Stimulated activated CD8-positive, alpha-beta memory T cell treated with anti-CD3 and anti-CD28 coated beads, Interleukin-12 subunit alpha, Interleukin-12 subunit beta, amount 100 ng/mL, for 24 hours (primary cell): Measurements from ENCODE around the gene DOK3.

Experiments used
- DNase-seq: peaks from one replicate; pipeline ENCODE4 v3.0.0-alpha.2; 2020; ENCODE audit errors: extremely low read depth

The DOK3 gene, protein sequence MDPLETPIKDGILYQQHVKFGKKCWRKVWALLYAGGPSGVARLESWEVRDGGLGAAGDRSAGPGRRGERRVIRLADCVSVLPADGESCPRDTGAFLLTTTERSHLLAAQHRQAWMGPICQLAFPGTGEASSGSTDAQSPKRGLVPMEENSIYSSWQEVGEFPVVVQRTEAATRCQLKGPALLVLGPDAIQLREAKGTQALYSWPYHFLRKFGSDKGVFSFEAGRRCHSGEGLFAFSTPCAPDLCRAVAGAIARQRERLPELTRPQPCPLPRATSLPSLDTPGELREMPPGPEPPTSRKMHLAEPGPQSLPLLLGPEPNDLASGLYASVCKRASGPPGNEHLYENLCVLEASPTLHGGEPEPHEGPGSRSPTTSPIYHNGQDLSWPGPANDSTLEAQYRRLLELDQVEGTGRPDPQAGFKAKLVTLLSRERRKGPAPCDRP

DNA sequence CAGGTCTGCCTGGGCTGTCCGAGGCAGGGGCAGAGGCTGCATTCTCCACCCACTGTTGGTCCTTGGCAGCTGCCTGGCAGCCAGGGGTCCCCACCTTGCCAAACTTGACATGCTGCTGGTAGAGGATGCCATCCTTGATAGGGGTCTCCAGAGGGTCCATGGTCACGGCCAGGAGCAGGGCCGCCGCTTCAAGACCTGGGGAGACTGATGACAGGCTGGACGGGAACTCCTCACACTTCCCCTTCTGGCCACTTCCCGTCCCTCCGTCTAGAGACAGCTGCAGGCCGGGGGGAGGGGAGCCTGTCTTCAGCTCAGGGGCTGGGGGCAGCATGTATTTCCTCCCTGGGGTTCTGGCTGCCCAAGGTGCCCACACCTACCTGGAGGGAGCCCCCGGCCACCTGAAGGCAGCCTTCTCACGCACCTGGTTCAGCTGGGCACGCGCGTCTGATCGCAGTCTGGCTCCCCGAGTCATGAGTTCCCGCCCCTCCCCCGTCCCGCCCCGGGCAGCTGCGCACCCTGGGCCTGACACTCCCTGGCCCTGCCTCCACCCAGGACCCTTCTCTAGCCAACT, at the start of gene DOK3:
Gene DOK3 (minus strand): TSS at position 446 of the 571 bp plus-strand sequence. CDS start 286 bp downstream, at position 160.
- DNase-seq, result no peak

DNA sequence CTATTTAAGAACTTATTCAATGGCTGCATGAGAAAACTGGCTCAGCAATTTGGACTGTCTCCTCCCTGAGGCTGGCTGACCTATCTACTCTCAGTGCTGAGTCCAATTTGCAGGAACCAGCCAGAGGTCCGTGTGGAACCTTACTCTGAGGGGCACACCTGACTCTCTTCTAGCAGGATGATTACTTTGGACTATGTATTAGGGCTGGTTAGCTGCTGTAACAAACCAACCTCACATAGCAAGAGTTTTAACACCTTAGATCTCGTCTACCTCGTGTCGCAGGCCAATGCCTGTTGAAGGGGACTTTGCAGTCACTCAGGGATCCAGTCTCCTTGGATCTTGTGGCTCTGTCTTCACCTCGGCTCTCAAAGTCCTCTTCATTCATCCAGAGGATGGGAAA, 48.2 kb upstream of the DOK3 start:
- DNase-seq, result no peak

DNA sequence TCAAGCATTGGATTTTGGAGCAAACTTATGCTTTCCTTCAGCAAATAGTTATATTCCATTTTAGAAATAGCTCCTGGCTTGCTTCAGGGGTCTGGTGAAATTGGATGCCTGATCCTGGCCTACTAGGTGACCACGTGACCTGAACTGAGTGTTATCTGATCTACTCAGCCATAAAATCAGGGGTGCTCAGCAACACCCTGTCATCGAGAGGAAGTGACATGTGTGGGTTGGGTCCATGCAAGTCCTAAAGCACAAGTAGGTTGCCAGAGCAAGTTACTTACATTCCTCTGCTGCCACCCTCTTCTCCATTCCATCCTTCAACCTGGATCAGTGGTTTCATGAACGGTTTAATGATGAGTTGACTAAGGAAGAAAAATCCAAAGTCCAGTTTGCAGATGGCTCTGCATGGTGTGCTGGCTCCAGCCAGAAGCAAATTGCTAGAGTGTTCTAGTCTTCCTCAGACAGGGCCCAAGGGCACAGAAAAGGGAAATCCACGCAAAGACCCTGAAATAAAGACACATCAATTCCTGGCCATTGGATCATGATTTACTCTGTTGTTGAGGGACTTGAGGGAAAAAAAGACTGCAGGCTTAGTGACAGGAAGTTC, 47.5 kb upstream of the DOK3 start:
- DNase-seq, result no peak

DNA sequence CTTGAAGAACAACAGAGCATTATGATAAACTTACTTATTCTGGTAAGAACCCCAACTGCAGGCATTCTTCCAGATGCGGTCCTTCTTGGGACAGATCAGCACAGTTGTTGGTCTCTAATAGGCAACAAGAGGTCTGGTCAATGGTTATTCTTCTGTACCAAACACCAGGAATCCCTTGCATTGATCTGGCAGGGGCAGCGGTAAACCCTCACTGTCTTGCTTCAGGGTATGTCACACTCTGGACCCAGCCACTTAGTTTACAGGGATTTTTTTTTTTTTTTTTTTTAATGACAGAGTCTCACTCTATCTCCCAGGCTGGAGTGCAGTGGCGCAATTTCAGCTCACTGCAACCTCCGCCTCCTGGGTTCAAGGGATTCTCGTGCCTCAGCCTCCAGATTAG, 46.0 kb upstream of the DOK3 start:
- no peak for DNase-seq

DNA sequence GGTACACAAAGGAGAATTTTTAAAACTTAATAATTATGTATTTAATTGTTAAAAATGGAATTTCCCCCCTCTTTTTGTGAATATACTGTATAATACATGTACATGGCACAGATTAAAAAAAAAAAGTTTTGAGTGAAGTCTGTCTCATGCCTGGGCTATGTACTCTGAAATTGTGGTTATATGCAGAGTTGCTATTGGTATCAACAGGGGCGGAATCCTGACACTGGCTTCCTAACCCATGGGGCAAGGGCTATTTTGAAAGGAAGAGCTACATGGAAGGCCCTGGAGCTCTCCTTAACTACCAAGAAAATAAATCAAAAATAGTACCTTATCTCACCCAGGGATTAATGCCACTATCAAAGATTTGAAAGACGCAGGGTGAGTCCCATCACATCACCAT, 45.6 kb upstream of the DOK3 start:
- DNase-seq, result no peak

DNA sequence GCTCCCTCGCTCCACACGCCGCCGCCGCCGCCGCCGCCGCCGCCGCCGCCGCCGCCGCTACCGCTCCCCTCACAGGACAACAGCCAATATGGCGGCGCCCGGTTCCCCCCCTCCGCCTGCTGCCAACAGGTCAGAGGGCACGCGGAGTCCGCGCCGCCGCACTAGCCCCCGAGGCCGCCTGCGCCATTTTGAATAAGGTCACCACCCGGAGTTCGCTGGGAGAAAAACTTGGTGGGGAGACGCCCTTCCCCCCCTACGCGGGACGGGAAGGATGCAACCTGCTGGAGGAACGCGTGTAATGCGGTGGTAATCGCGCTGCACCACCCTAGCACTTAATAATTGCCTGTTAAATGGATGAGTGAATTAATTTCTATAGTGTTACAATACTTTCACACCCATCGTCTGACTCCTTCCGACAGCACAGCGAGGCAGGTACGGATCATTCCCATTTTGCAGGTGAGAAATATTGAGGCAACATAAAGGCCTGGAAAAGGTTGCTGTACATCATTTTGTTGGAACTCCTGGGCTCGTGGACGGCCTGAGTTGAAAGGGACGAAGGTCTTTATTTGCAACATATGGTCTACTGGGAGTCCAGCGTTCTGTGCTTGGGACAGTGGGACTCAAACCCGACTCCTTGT, 45.0 kb upstream of the DOK3 start, which contains the start of gene FAM193B:
Gene FAM193B (minus strand): TSS at position 90 of the 638 bp plus-strand sequence. CDS start 105 bp downstream, outside the sequence.
- DNase-seq, result peak; percentile 87

DNA sequence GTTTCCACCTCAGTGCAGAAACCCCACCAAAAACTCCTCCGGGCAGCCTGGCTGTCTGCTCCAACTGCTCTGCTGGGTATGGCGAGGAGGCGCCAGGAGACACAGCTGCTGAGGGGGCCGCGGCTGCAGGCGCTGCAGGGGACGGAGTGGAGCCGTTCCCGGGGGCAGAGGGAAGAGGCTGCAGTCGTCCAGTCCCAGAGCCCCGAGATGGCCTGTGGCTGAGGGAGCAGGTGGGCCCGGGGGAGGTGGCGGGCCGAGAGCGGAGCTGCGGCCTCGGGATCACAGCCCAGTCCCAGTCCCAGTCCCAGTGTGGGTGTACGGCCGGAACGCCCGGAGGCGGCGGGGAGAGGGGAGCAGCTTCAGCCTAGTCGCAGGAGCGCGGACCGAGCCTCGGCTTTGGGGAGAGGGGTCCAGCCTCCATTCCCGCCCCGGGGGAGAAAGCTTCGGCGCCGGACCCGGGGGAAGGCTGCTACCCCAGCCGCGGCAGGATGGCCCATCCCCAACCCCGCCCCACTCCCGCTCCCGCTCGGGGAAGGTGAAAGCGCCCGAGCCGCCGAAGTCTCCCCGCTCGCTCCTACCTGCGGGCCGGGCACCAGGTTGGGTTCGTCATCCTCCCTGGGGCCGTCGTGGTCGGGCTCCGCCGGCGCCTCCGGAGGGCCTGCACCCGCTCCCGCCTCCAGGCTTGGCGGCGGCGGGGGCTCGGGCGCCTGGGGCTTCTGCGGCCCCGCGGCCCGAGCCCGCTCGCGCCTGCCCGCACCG, 44.2 kb upstream of the DOK3 start:
- no peak for DNase-seq

DNA sequence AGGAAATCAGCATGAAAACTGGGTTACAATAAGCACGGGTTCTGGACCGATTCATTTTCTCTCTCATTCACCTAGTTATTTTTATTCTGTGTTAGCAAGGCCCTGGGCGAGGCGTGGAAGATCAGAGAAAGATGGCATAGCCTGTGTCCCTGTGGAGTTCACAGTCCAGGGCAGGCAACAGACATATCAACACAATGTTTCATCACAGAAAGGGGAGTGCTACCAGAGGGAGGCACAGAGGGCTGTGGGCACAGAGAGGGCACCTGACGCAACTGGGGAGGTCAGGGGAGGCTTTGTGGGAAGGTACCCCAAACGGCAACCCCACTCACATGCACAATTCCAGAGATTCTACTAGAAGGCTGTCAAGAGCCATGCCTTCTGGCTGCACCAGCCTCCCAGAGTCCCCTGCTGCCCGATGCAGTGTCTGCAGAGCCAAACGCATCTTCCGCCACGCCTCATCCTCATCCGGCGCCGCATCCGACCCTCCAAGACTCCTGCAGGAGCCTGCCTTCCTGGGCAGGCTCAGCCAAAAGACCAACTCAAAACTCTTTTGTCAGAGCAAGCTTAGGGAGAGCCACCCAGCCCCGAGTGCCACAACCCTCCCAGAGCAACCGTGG, 43.3 kb upstream of the DOK3 start:
- no peak for DNase-seq

DNA sequence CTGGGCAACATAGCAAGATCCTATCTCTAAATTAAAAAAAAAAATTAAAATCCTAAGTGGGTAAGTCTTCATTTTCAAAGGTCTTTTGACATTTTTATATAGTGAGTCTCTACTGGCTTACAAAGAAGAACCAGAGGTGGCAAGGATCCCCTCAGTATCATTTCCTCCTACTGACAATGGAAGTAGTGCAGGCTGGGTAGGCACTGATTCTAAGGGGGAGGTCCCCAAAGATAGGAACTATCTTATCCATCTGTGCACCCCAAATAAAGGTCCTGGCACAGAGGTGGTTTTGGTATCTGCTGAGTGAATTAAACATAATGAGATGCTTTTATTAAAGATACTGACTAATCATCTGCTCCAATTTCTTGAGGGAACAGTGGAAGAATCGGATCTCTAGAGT, 40.5 kb upstream of the DOK3 start:
- DNase-seq, result no peak

DNA sequence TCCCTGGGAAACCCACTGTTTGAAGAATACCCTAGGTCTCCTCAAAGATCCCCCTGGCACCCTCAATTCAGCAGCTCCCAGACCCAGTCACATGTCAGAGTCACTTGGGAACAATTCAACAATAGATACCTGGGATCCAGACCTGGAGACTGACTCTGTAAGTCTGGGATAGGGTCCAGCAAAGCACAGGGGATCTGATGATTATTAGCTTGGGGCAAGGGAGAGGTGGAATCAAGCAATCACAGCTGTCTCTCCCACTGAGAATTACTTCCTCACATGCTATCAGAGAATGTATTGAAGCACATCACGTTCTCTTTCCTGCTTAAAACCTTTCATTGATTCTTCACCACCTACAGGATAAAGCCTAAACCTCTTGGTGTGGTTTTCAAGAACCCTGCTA, 38.9 kb upstream of the DOK3 start:
- DNase-seq, result no peak

DNA sequence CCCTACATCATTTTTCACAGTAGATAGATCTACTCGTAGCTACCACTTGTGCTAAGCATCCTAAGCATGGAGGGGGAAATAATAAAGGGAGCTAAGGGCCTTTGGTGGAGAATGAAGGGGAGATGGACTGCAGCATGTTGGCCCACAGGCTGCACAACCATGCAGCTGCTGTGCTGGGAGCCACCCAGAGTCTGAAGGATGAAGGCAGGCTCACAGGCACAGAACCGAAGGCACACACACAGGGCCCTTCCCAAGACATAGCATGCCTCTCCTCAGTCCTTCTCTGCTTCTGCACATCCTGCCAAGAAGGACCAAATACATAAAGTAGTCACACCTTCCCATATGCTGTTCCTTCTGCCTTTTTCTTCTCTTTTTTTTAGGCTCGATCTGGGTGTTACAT, 38.1 kb upstream of the DOK3 start:
- no peak for DNase-seq

DNA sequence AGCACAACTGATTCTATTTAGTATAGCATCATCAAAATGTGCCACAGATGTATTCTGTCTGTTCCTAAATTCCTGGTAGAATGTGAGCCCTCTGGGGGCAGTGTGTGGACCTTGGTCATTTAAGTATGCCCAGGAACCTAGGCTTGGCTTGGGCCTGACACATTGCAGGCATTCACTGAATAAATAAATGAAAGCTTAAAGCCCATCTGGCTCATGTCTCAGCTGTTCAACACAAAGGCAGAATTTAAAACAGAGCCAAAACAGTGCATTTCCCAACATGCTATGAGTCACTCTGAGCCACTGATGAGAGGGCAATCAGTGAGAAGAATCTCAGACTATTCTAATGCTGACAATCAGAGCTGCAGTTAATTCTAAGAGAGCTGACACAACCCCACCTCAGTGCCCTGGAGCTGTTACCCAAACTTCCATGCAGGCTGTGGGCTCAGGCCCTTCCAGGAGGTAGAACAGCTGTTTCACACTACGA, 36.7 kb upstream of the DOK3 start:
- no peak for DNase-seq

DNA sequence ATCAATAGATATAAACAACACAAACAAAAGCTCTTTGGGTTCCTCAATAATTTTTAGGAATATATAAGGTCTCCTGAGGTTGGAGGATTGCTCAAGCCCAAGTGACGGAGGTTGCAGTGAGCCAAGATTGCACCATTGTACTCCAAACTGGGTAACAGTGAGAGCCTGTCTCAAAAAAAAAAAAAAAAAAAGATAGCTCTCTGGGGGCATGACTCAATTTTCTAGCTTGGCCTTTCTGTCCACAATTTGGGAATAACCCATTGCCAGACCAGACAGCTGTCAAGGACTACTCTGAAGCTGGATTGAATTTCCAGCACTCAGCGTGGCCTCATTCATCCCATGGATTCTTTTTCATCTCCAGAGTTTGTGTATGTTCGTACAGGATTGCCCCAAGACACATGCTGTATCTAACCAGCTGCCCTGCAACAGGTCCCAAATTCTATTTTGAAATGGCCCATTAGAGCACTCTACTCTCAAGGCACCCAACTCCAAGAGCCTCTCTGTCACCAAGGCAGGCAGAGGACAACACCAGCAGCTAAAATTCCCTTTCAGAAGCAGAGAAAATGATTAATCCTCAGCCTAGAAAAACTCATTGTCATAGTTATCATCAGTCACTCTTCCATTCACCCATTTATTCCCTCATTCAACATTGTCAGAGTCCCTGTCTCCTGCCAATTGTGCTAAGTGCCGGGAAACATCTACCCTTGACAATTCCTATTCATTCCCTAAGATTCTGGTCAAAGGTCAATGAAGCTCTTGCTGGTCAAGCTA, 36.0 kb upstream of the DOK3 start:
- no peak for DNase-seq

DNA sequence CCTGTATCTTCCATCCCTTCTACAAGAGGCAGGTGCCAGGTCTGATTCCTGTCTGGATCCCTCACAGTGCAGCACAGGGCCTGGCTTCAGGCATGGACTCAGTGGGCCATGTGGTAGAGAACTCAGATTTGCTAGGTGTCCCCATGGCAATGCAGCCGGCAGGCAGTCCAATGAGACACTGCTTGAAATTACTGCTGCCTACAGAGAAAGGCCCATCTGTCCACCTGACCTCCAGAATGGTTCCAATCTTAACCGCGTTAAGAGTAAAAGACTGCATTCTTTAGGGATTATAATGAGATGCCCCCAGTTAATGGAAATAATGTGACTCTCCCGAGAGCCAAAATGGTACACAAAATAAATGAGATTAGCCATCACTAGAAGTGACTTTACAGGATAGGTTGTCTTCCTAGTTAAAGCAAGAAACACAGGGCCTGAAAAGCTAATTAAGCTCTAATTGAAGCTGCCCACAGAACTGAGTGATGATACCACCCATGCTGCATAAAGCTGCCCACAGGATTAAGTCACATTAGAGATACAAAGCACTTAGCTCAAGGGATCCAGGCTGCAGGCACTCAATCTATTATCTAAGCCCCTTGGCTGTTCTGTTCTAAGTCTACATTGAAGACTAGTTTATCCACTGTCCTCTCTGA, 33.3 kb upstream of the DOK3 start:
- DNase-seq, result no peak

DNA sequence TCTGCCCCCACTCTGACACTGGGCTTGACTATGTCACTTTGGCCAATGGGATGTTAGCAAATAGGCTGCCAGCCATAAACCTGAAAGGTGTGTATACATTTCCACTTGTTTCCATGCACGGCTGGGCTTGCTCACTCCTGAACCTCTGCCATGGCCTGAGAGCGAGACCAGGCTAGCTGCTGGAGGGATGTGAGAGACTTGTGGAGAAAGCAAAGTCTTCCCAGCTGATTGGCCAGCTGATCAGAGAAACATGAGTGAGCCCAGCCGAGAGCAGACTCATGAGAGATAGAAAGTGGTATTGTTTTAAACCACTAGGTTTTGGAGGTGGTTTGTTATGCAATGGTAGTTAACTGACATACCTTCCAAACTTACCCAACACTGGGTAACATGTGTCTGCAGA, 30.8 kb upstream of the DOK3 start:
- no peak for DNase-seq

DNA sequence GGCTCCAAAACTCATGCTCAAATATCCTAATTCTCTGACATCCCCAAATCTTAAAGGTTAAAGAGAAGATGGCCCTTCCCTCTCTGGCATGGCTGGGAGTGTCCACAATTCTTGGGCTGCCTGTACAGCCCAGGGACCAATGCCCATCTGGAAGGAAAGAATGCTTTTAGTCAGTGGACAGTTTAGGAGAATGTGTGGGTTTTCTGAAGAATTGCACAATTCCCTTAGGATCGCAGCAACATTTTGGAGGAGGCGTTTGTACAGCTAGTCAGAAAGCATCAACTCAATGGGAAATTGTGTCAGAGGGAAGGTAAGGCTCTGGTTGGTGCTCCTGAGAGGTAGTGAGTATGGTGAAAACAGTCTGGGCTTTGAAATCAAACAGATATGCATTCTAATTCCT, 29.8 kb upstream of the DOK3 start:
- DNase-seq, result no peak

DNA sequence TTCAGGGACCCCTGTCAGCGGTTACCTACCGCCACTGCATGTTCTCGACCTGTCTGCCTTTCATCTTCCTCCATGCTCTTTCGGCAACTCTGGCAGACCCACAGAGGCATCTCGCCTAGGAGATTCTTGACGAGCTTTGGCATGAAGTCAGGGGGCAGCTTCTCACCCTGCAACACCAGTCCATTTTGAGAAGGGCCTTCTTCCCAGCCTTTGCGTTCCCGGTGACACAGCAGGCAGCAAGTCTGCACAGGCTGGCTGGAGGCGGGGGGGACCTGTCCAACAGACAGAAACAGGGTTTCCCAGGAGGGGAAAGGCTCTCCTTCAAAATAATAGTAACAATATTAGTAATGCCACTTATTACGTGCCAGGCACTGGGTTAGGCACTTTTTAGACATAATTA, 29.2 kb upstream of the DOK3 start:
- DNase-seq, result no peak

DNA sequence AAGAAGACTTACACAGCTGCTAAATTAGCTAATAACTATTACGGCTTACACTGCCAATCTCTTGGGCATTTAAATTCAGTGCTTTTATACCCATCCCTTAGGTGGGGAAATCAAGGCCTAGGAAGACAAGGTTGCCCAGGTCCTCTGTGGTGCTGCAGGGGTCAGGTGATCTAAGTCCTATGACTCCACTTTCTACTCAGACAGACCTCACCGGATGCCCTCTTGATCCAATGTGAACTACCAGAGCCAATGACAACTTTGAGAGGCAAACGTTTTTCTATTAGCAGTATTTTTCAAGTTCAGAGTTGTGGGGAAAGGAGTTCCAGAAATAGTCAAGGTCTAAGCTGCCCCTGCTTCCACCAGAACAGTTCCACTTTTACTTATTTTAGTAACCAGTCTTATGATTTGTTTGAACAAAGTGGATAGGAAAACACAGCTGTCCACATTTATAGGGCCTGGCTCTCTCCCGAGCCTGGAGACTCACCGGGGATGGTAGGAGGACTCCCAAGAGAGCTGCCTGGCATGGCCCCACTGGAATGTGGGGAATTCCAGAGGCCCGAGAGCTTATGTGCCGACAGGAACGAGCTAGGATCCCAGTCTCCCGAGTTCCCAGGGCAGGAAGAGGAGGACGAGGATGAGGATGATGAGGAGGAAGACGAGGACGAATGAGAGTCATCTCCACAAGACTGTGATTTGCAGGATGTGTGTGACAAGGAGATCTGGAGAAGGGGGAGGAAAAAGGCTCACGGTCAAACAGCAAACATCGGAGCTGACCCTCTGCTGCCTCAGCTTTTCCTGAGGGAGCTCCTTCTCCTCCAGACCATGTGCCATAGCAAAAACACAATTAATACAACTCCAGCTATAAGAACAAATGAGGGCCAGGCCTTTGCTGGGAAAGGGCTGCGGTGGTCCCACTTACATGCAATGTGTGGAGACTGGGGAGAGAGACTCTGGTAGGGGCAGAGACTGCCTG, 28.0 kb upstream of the DOK3 start:
- DNase-seq, result no peak

DNA sequence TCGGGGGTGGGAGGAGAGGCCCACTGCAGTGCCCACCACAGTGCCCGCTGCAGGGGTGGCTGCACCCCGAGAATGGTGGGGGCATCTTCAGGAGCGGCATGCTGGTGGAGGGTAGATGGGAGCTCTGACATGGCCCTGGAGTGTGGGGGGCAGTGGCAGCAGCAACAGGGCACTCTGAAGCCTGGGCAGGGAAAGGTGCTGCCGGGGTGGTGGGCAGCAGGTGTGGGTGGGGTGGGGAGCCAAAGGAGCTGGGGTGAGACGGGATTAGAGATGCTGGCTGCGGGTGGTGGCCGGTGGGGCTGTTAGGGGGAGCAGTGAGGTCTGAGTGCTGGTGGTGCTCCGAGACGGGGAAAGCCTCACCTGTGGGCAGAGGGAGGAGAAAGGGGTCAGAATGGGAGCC, 26.8 kb upstream of the DOK3 start:
- DNase-seq, result no peak
